Measurements from ENCODE around the gene ZDHHC18. TPM values are rescaled to one million over a fixed set of nuclear protein-coding genes. Genes with fewer than 3 reads are reported as not detected.

Gene ZDHHC18
- polyA plus RNA-seq, 4 donors, result 19.4 to 23.3 (median 21.7) TPM

GRCh38 chr1:26889551-26890466 is 63.3 kb downstream of the ZDHHC18 start, which contains the start of gene GPN2:
TSS of gene GPN2 (minus strand) at chr1:26890283. CDS start at chr1:26890096, 187 bp downstream.
- peak; percentile 65 to 78 (median 70) for DNase-seq (ENCODE audit: low read depth in 4 of 4, low spot score in 3 of 4)

- DNase-seq (ENCODE audit: low read depth in 4 of 4, low spot score in 3 of 4), result no peak
Observed at GRCh38 chr1:26890467-26890796, 63.9 kb downstream of the ZDHHC18 start.

- no peak for DNase-seq (ENCODE audit: low read depth in 4 of 4, low spot score in 3 of 4)
Observed at GRCh38 chr1:26894263-26894662, 67.8 kb downstream of the ZDHHC18 start.

- no peak for DNase-seq (ENCODE audit: low read depth in 4 of 4, low spot score in 3 of 4)
Observed at GRCh38 chr1:26897351-26897750, 70.9 kb downstream of the ZDHHC18 start.

- peak; percentile 81 to 91 (median 85) for DNase-seq (ENCODE audit: low read depth in 4 of 4, low spot score in 3 of 4)
Observed at GRCh38 chr1:26900001-26900814, 73.7 kb downstream of the ZDHHC18 start, which contains the start of gene GPATCH3. TSS of gene GPATCH3 (minus strand) at chr1:26900467. CDS start at chr1:26900442, 25 bp downstream.

- DNase-seq (ENCODE audit: low read depth in 4 of 4, low spot score in 3 of 4), result no peak
Observed at GRCh38 chr1:26900815-26901511, 74.5 kb downstream of the ZDHHC18 start.

Other genes starting within 250 kb of the ZDHHC18 start
- gene ARID1A, start 130.7 kb upstream of the ZDHHC18 start, polyA plus RNA-seq (ENCODE audit: insufficient read length in 4 of 4), result 100 to 1,000 TPM in 1 of 4 donors, 10 to 100 TPM in 3; 79.3 to 103 (median 91.0) TPM
- gene PIGV, start 38.7 kb upstream of the ZDHHC18 start, polyA plus RNA-seq (ENCODE audit: insufficient read length in 4 of 4), result 10 to 100 TPM; 13.1 to 18.3 (median 16.8) TPM
- under 1 TPM; 0.49 to 1.00 (median 0.70) TPM for gene SFN, start 36.5 kb downstream of the ZDHHC18 start, polyA plus RNA-seq (ENCODE audit: insufficient read length in 4 of 4)
- 10 to 100 TPM; 20.1 to 34.5 (median 30.1) TPM for gene GPN2, start 63.6 kb downstream of the ZDHHC18 start, polyA plus RNA-seq (ENCODE audit: insufficient read length in 4 of 4)
- 10 to 100 TPM; 11.4 to 17.6 (median 12.9) TPM for gene GPATCH3, start 73.8 kb downstream of the ZDHHC18 start, polyA plus RNA-seq (ENCODE audit: insufficient read length in 4 of 4)
- 1 to 10 TPM in 2 of 4 donors, under 1 TPM in 2; 0.27 to 1.5 (median 1.1) TPM for gene NR0B2, start 87.3 kb downstream of the ZDHHC18 start, polyA plus RNA-seq (ENCODE audit: insufficient read length in 4 of 4)
- gene NUDC, start 95.1 kb downstream of the ZDHHC18 start, polyA plus RNA-seq (ENCODE audit: insufficient read length in 4 of 4), result 10 to 100 TPM; 57.2 to 99.1 (median 89.5) TPM
- 10 to 100 TPM in 1 of 4 donors, 1 to 10 TPM in 2, under 1 TPM in 1; 0.20 to 11.0 (median 8.7) TPM for gene KDF1, start 133.8 kb downstream of the ZDHHC18 start, polyA plus RNA-seq (ENCODE audit: insufficient read length in 4 of 4)
- gene TRNP1, start 167.0 kb downstream of the ZDHHC18 start, polyA plus RNA-seq (ENCODE audit: insufficient read length in 4 of 4), result 1 to 10 TPM; 4.6 to 7.6 (median 6.6) TPM
- gene TENT5B, start 186.2 kb downstream of the ZDHHC18 start, polyA plus RNA-seq (ENCODE audit: insufficient read length in 4 of 4), result 1 to 10 TPM in 2 of 4 donors, under 1 TPM in 2; 0.72 to 1.6 (median 0.93) TPM